Measurements from ENCODE around the gene STARD5. TPM values are rescaled to one million over a fixed set of nuclear protein-coding genes. Genes with fewer than 3 reads are reported as not detected.

STARD5 gene
- total RNA-seq, result 2.4 and 2.7 TPM in 2 replicates
- long read RNA-seq, full-length matches to known transcripts, result 3 of 3 reads
- long read RNA-seq, partial matches to known transcripts, result 0 of 3 reads
- long read RNA-seq, other reads (novel, unspliced or antisense), result 0 of 3 reads

- peak; percentile 95 for DNase-seq (ENCODE audit: low read depth, low spot score)
- peak within 1 kb of the TSS; percentile 96 for H3K4me3 Mint-ChIP-seq
- peaks cover 27% of the 10 kb centered on the region for H3K27me3 Mint-ChIP-seq (ENCODE audit: low read depth)
- H3K4me1 Mint-ChIP-seq, result peaks cover 29% of the 10 kb centered on the region
- no peaks in the 10 kb centered on the region for H3K36me3 Mint-ChIP-seq (ENCODE audit: low read depth)
- H3K27ac Mint-ChIP-seq (ENCODE audit: unreplicated experiment), result peak within 1 kb of the TSS; percentile 78
- no peaks in the 10 kb centered on the region for H3K9me3 Mint-ChIP-seq
- TF ChIP-seq CTCF (conservative IDR thresholded peaks at IDR 0.05), result no peak
These were observed at the start of gene STARD5 for GRCh38 chr15:81323944-81324881. TSS of gene STARD5 (minus strand) at chr15:81324141. CDS start at chr15:81324099, 42 bp downstream.

GRCh38 chr15:81373176-81373575 is 49.2 kb upstream of the STARD5 start:
- TF ChIP-seq CTCF (conservative IDR thresholded peaks at IDR 0.05), result no peak
- no peak overlapping the region for H3K4me3 Mint-ChIP-seq
- no peaks in the 10 kb centered on the region for H3K36me3 Mint-ChIP-seq (ENCODE audit: low read depth)
- H3K4me1 Mint-ChIP-seq, result peaks cover 5% of the 10 kb centered on the region
- H3K27me3 Mint-ChIP-seq (ENCODE audit: low read depth), result no peaks in the 10 kb centered on the region
- no peak for DNase-seq (ENCODE audit: low read depth, low spot score)
- no peak overlapping the region for H3K27ac Mint-ChIP-seq (ENCODE audit: unreplicated experiment)
- H3K9me3 Mint-ChIP-seq, result no peaks in the 10 kb centered on the region

GRCh38 chr15:81372575-81372974 is 48.6 kb upstream of the STARD5 start:
- peaks cover 5% of the 10 kb centered on the region for H3K4me1 Mint-ChIP-seq
- no peaks in the 10 kb centered on the region for H3K9me3 Mint-ChIP-seq
- no peak for TF ChIP-seq CTCF (conservative IDR thresholded peaks at IDR 0.05)
- H3K4me3 Mint-ChIP-seq, result no peak overlapping the region
- H3K27ac Mint-ChIP-seq (ENCODE audit: unreplicated experiment), result no peak overlapping the region
- H3K36me3 Mint-ChIP-seq (ENCODE audit: low read depth), result no peaks in the 10 kb centered on the region
- H3K27me3 Mint-ChIP-seq (ENCODE audit: low read depth), result no peaks in the 10 kb centered on the region
- DNase-seq (ENCODE audit: low read depth, low spot score), result no peak

GRCh38 chr15:81363718-81364500 is 40.0 kb upstream of the STARD5 start:
- no peak overlapping the region for H3K27ac Mint-ChIP-seq (ENCODE audit: unreplicated experiment)
- H3K4me3 Mint-ChIP-seq, result no peak overlapping the region
- H3K9me3 Mint-ChIP-seq, result no peaks in the 10 kb centered on the region
- no peak for TF ChIP-seq CTCF (conservative IDR thresholded peaks at IDR 0.05)
- no peaks in the 10 kb centered on the region for H3K4me1 Mint-ChIP-seq
- no peaks in the 10 kb centered on the region for H3K36me3 Mint-ChIP-seq (ENCODE audit: low read depth)
- no peak for DNase-seq (ENCODE audit: low read depth, low spot score)
- H3K27me3 Mint-ChIP-seq (ENCODE audit: low read depth), result no peaks in the 10 kb centered on the region

- Mint-ChIP-seq H3K9me3 (no peaks in the 10 kb centered on the region), H3K36me3 (ENCODE audit: low read depth) (no peaks in the 10 kb centered on the region), H3K4me1 (no peaks in the 10 kb centered on the region), H3K4me3 (no peak overlapping the region), H3K27ac (ENCODE audit: unreplicated experiment) (no peak overlapping the region), H3K27me3 (ENCODE audit: low read depth) (no peaks in the 10 kb centered on the region)
- no peak for DNase-seq (ENCODE audit: low read depth, low spot score)
- TF ChIP-seq CTCF (conservative IDR thresholded peaks at IDR 0.05), result no peak
These were observed 39.3 kb upstream of the STARD5 start for GRCh38 chr15:81363276-81363675.
